ENCODE data around the gene ADAMTSL3.
"Not testable (repeated sequence)": the region's sequence is repeated elsewhere in the genome, so short reads cannot be mapped to it uniquely, and the experiment has no call there.

The ADAMTSL3 gene

GRCh38 chr15:83919319-83919830 is 265.5 kb downstream of the ADAMTSL3 start:
- no peak for DNase-seq

GRCh38 chr15:83919978-83920510 is 266.1 kb downstream of the ADAMTSL3 start:
- no peak for DNase-seq

GRCh38 chr15:83922649-83923294 is 268.8 kb downstream of the ADAMTSL3 start:
- no peak for DNase-seq

GRCh38 chr15:83926116-83926515 is 272.2 kb downstream of the ADAMTSL3 start:
- no peak for DNase-seq

GRCh38 chr15:83927704-83928391 is 273.9 kb downstream of the ADAMTSL3 start:
- no peak for DNase-seq

- DNase-seq, result no peak
These were observed 274.4 kb downstream of the ADAMTSL3 start for GRCh38 chr15:83928392-83928734.

- no peak for DNase-seq
These were observed 275.0 kb downstream of the ADAMTSL3 start for GRCh38 chr15:83928878-83929418.

GRCh38 chr15:83929619-83930018 is 275.7 kb downstream of the ADAMTSL3 start:
- DNase-seq, result no peak

GRCh38 chr15:83930392-83931212 is 276.7 kb downstream of the ADAMTSL3 start:
- DNase-seq, result no peak

GRCh38 chr15:83935774-83936173 is 281.9 kb downstream of the ADAMTSL3 start:
- no peak for DNase-seq

- DNase-seq, result no peak
These were observed 286.2 kb downstream of the ADAMTSL3 start for GRCh38 chr15:83940136-83940535.

- no peak for DNase-seq
These were observed 289.1 kb downstream of the ADAMTSL3 start for GRCh38 chr15:83943043-83943442.

GRCh38 chr15:83943849-83944404 is 290.0 kb downstream of the ADAMTSL3 start:
- no peak for DNase-seq

- DNase-seq, result peak in 11 of 56 donors; percentile 2 to 50 (median 9)
These were observed 293.2 kb downstream of the ADAMTSL3 start for GRCh38 chr15:83947156-83947555.

GRCh38 chr15:83954506-83954905 is 300.6 kb downstream of the ADAMTSL3 start:
- DNase-seq, result no peak

- peak in 1 of 56 donors; percentile 2 for DNase-seq
These were observed 301.9 kb downstream of the ADAMTSL3 start for GRCh38 chr15:83955806-83956265.

GRCh38 chr15:83956887-83957286 is 303.0 kb downstream of the ADAMTSL3 start:
- no peak for DNase-seq

GRCh38 chr15:83959477-83959876 is 305.6 kb downstream of the ADAMTSL3 start:
- no peak for DNase-seq

GRCh38 chr15:83960192-83960829 is 306.4 kb downstream of the ADAMTSL3 start:
- DNase-seq, result no peak

- DNase-seq, result no peak
These were observed 307.4 kb downstream of the ADAMTSL3 start for GRCh38 chr15:83961311-83961710.

- DNase-seq, result not testable (repeated sequence)
These were observed 311.0 kb downstream of the ADAMTSL3 start for GRCh38 chr15:83964967-83965366.

Measured in amygdala (tissue), 56 donors.